Measurements from ENCODE around the gene EARS2. TPM values are rescaled to one million over a fixed set of nuclear protein-coding genes. Genes with fewer than 3 reads are reported as not detected.
"Not testable (repeated sequence)": the region's sequence is repeated elsewhere in the genome, so short reads cannot be mapped to it uniquely, and the experiment has no call there.

Gene EARS2
- total and polyA plus RNA-seq, 9 donors: 13.1 to 20.7 (median 17.9) TPM

DNA sequence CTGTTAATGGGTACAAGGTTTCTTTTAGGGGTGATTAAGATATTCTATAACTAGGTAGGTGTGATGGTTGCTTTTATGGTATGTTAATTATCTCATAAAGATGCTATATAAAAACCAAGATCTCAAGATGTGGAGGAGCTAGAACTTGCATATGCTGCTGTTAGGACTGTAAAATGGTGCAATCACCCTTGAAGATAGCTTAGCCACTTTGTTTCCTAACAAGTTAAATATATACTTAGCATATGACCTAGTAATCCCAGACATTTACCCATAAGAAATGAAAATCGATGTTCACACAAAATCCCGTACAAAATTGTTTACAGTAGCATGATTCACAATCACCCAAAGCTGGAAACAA, 71.9 kb downstream of the EARS2 start:
- DNase-seq: no peak
- H3K27ac ChIP-seq (ENCODE audit: low read length): no peak overlapping the region
- H3K27me3 ChIP-seq (ENCODE audit: control insufficient read depth, insufficient read depth, low read length): no peaks in the 10 kb centered on the region
- 92% methylated on average over 2 of the region's 2 CpGs for WGBS (ENCODE audit: insufficient coverage)
- peaks cover 84% of the 10 kb centered on the region for H3K36me3 ChIP-seq (ENCODE audit: control insufficient read depth, insufficient read depth, low read length)
- no peak overlapping the region for H3K4me3 ChIP-seq (ENCODE audit: low read length)
- H3K4me1 ChIP-seq (ENCODE audit: control insufficient read depth, insufficient read depth, low read length): no peaks in the 10 kb centered on the region
- no peaks in the 10 kb centered on the region for H3K9me3 ChIP-seq (replicated peaks; ENCODE audit: control insufficient read depth, low read depth, low read length)

DNA sequence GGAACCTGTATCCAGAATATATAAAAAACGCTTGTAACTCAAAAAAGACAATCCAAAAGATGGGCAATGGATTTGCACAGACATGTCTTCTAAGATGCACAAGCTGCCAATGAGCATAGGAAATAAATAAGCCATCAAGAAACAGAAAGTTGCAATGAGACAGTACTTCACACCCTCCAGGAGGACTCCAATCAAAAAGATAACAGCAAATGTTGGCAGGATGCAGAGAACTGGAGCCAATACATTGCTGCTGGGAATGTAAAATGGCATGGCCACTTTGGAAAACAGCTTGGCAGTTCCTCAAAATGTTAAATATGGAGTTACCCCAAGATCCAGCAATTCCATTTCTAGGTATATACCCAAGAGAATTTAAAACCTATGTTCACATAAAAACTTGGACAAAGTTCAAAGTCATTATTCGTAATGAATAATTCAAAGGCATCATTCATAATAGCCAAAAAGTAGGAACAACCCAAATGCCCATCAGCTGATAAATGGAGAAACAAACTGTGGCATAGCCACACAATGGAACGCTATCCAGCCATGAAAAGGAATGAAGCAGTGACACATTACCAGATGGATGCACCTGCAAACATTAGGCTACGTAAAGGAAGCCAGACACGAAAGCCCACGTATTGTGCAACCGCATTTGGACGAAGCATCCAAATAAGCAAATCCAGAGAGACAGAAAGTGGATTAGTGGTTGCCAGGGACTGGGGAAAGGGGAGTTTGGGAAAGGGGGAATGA, 72.5 kb downstream of the EARS2 start:
- H3K27me3 ChIP-seq (ENCODE audit: control insufficient read depth, insufficient read depth, low read length): no peaks in the 10 kb centered on the region
- no peaks in the 10 kb centered on the region for H3K4me1 ChIP-seq (ENCODE audit: control insufficient read depth, insufficient read depth, low read length)
- 77% methylated on average over 5 of the region's 8 CpGs for WGBS (ENCODE audit: insufficient coverage)
- H3K27ac ChIP-seq (ENCODE audit: low read length): no peak overlapping the region
- DNase-seq: no peak
- H3K36me3 ChIP-seq (ENCODE audit: control insufficient read depth, insufficient read depth, low read length): peaks cover 86% of the 10 kb centered on the region
- no peaks in the 10 kb centered on the region for H3K9me3 ChIP-seq (replicated peaks; ENCODE audit: control insufficient read depth, low read depth, low read length)
- no peak overlapping the region for H3K4me3 ChIP-seq (ENCODE audit: low read length)

DNA sequence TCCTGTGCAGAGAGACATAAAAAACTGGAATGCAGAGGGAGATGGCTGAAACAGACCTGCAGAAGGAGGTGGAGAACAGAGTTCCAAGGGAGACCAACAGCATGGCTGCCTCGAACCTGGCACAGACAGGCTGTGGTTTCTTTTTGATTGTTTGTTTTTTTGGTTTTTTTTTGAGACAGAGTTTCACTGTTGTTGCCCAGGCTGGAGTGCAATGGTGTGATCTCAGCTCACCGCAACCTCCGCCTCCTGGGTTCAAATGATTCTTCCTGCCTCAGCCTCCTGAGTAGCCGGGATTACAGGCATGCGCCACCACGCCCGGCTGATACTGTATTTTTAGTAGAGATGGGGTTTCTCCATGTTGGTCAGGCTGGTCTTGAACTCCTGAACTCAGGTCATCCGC, 73.7 kb downstream of the EARS2 start:
- WGBS (ENCODE audit: insufficient coverage): 87% methylated on average over 3 of the region's 8 CpGs
- H3K27me3 ChIP-seq (ENCODE audit: control insufficient read depth, insufficient read depth, low read length); H3K9me3 ChIP-seq (replicated peaks; ENCODE audit: control insufficient read depth, low read depth, low read length); H3K4me3 ChIP-seq (ENCODE audit: low read length); H3K4me1 ChIP-seq (ENCODE audit: control insufficient read depth, insufficient read depth, low read length); DNase-seq; H3K27ac ChIP-seq (ENCODE audit: low read length): not testable (repeated sequence)
- H3K36me3 ChIP-seq (ENCODE audit: control insufficient read depth, insufficient read depth, low read length): peaks cover 86% of the 10 kb centered on the region

DNA sequence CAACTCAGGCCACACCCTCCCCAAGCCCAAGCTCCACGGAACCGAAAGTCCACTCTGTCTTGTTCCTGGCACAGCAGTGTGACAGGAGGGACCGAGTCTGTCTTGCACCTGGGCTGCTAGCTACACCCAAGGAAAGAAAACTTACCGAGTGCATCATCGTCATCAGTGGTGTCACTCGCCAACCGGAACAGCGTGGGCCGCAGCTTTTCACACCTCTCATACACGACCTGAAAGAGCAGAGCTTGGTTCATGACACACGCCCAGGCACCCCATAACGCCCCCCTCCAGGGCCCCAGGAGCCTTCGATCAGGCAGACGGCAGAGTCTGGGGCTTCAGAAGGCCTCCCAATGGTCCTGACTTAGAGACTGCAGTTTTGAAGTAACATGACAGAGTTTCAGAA, 74.4 kb downstream of the EARS2 start:
- DNase-seq: no peak
- 93% methylated on average over 10 of the region's 14 CpGs for WGBS (ENCODE audit: insufficient coverage)
- no peaks in the 10 kb centered on the region for H3K9me3 ChIP-seq (replicated peaks; ENCODE audit: control insufficient read depth, low read depth, low read length)

DNA sequence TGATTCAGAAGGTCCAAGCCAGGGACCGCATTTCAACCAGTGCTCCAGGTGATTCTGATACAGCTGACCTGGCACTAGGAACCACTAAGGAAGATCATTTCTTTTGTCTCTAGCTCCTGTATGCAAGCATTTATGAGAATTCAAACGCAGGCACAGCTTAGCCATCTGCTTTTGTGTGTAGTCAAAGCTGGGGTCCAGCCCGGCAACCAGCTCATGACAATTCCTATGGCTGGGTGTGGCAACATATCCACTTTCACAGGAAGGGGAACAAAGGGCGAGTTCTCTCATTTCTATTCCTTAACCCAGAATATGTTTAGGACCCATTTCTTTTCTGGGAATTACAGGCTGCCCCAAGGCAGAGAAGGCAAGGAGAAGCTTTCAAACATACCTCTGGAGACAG, 76.9 kb downstream of the EARS2 start:
- Histone ChIP-seq H3K9me3 (replicated peaks; ENCODE audit: control insufficient read depth, low read depth, low read length) (no peaks in the 10 kb centered on the region), H3K27me3 (ENCODE audit: control insufficient read depth, insufficient read depth, low read length) (no peaks in the 10 kb centered on the region), H3K4me3 (ENCODE audit: low read length) (no peak overlapping the region), H3K36me3 (ENCODE audit: control insufficient read depth, insufficient read depth, low read length) (peaks cover 79% of the 10 kb centered on the region), H3K27ac (ENCODE audit: low read length) (no peak overlapping the region), H3K4me1 (ENCODE audit: control insufficient read depth, insufficient read depth, low read length) (no peaks in the 10 kb centered on the region)
- WGBS (ENCODE audit: insufficient coverage): 95% methylated on average over 2 of the region's 4 CpGs
- DNase-seq: no peak

More for the DNA sequence above, 74.4 kb downstream of the EARS2 start:
- Histone ChIP-seq H3K4me1 (ENCODE audit: control insufficient read depth, insufficient read depth, low read length) (no peaks in the 10 kb centered on the region), H3K27me3 (ENCODE audit: control insufficient read depth, insufficient read depth, low read length) (no peaks in the 10 kb centered on the region), H3K4me3 (ENCODE audit: low read length) (no peak overlapping the region), H3K36me3 (ENCODE audit: control insufficient read depth, insufficient read depth, low read length) (peaks cover 84% of the 10 kb centered on the region), H3K27ac (ENCODE audit: low read length) (no peak overlapping the region)

DNA sequence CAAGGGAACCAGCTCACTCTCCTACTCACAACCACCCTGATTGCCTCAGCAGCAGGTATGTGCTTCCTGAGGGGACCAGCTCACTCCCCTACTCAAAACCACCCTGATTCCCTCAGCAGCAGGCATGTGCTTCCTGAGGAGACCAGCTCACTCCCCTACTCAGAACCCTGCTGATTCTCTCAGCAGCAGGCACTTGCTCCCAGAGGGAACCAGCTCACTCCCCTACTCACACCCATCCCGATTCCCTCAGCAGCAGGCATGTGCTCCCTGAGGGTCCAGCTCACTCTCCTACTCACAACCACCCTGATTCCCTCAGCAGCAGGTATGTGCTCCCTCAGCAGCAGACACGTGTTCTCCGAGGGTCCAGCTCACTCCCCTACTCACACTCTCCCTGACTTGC, 78.0 kb downstream of the EARS2 start:
- H3K9me3 ChIP-seq (replicated peaks; ENCODE audit: control insufficient read depth, low read depth, low read length): no peaks in the 10 kb centered on the region
- peaks cover 83% of the 10 kb centered on the region for H3K36me3 ChIP-seq (ENCODE audit: control insufficient read depth, insufficient read depth, low read length)
- H3K4me1 ChIP-seq (ENCODE audit: control insufficient read depth, insufficient read depth, low read length): no peaks in the 10 kb centered on the region
- no peak overlapping the region for H3K4me3 ChIP-seq (ENCODE audit: low read length)
- no peak for DNase-seq
- no peak overlapping the region for H3K27ac ChIP-seq (ENCODE audit: low read length)
- H3K27me3 ChIP-seq (ENCODE audit: control insufficient read depth, insufficient read depth, low read length): no peaks in the 10 kb centered on the region
- 90% methylated on average over 3 of the region's 3 CpGs for WGBS (ENCODE audit: insufficient coverage)

DNA sequence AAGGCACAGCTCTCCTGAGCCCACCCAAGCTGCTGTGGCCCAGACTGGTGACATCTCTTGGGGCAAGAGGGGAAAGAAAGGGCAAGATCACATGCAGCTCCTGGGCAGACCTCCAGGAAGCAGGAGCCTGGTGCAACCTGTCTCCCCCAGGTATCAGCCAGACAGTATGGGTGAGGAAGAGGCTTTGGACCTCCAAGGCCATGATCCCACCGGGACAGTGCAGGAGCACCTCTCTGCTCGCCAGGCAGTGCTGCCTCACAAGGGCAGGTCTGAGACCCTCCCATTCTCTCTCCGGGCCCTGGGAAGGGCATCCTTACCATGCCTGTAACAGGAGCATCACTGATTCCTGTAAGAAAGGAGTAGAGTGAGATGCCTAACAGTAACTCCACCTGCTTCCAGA, 78.6 kb downstream of the EARS2 start:
- no peaks in the 10 kb centered on the region for H3K9me3 ChIP-seq (replicated peaks; ENCODE audit: control insufficient read depth, low read depth, low read length)
- no peak overlapping the region for H3K27ac ChIP-seq (ENCODE audit: low read length)
- H3K4me1 ChIP-seq (ENCODE audit: control insufficient read depth, insufficient read depth, low read length): no peaks in the 10 kb centered on the region
- peaks cover 87% of the 10 kb centered on the region for H3K36me3 ChIP-seq (ENCODE audit: control insufficient read depth, insufficient read depth, low read length)
- WGBS (ENCODE audit: insufficient coverage): 100% methylated on average over 2 of the region's 3 CpGs
- H3K4me3 ChIP-seq (ENCODE audit: low read length): no peak overlapping the region
- no peak for DNase-seq
- H3K27me3 ChIP-seq (ENCODE audit: control insufficient read depth, insufficient read depth, low read length): no peaks in the 10 kb centered on the region

DNA sequence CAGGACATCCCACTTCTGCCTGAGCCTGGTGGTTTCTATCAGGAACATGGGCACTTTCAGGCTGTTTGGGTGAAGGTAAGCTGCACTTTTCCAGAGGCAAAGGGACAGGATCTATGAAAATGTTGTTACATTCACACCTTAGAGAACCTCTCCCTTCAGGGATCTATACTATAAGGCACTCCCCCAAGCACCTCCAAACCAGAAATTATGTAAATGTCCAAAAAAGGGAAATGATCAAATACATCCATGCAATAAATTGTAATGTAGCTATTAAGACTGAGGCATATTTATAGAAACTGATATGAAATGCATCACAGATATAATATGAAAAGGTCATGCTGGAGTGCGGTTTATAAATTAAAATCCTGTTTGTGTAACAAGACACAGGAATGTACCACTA, 80.9 kb downstream of the EARS2 start:
- Histone ChIP-seq H3K4me1 (ENCODE audit: control insufficient read depth, insufficient read depth, low read length) (no peaks in the 10 kb centered on the region), H3K27ac (ENCODE audit: low read length) (no peak overlapping the region), H3K36me3 (ENCODE audit: control insufficient read depth, insufficient read depth, low read length) (peaks cover 80% of the 10 kb centered on the region), H3K9me3 (replicated peaks; ENCODE audit: control insufficient read depth, low read depth, low read length) (no peaks in the 10 kb centered on the region), H3K4me3 (ENCODE audit: low read length) (no peak overlapping the region), H3K27me3 (ENCODE audit: control insufficient read depth, insufficient read depth, low read length) (no peaks in the 10 kb centered on the region)
- no CpG with 5 or more reads among the region's 1 CpG for WGBS (ENCODE audit: insufficient coverage)
- no peak for DNase-seq

Other genes with a start within 250 kb of the EARS2 start
- gene COG7, start 104.2 kb downstream of the EARS2 start, total RNA-seq: 12.3 TPM
- gene COG7, start 104.2 kb downstream of the EARS2 start, polyA plus RNA-seq (ENCODE audit: insufficient read depth in 1 of 8, insufficient read length in 8 of 8, low replicate concordance in 1 of 8): 10 to 100 TPM; 10.6 to 20.8 (median 12.6) TPM
- gene GGA2, start 46.9 kb downstream of the EARS2 start, total RNA-seq: 46.3 TPM
- 100 to 1,000 TPM in 5 of 8 donors, 10 to 100 TPM in 3; 79.4 to 120 (median 105) TPM for gene GGA2, start 46.9 kb downstream of the EARS2 start, polyA plus RNA-seq (ENCODE audit: insufficient read depth in 1 of 8, insufficient read length in 8 of 8, low replicate concordance in 1 of 8)
- gene UBFD1, start 377 bp upstream of the EARS2 start, total RNA-seq: 44.2 TPM
- gene UBFD1, start 377 bp upstream of the EARS2 start, polyA plus RNA-seq (ENCODE audit: insufficient read depth in 1 of 8, insufficient read length in 8 of 8, low replicate concordance in 1 of 8): 10 to 100 TPM; 47.9 to 75.2 (median 64.0) TPM
- gene NDUFAB1, start 39.0 kb upstream of the EARS2 start, total RNA-seq: 132 TPM
- 100 to 1,000 TPM in 3 of 8 donors, 10 to 100 TPM in 5; 85.5 to 106 (median 96.8) TPM for gene NDUFAB1, start 39.0 kb upstream of the EARS2 start, polyA plus RNA-seq (ENCODE audit: insufficient read depth in 1 of 8, insufficient read length in 8 of 8, low replicate concordance in 1 of 8)
- gene PALB2, start 84.0 kb upstream of the EARS2 start, total RNA-seq: 8.0 TPM
- gene PALB2, start 84.0 kb upstream of the EARS2 start, polyA plus RNA-seq (ENCODE audit: insufficient read depth in 1 of 8, insufficient read length in 8 of 8, low replicate concordance in 1 of 8): 10 to 100 TPM in 4 of 8 donors, 1 to 10 TPM in 4; 8.3 to 11.2 (median 9.8) TPM
- 33.6 TPM for gene DCTN5, start 84.1 kb upstream of the EARS2 start, total RNA-seq
- 10 to 100 TPM; 33.2 to 47.3 (median 42.2) TPM for gene DCTN5, start 84.1 kb upstream of the EARS2 start, polyA plus RNA-seq (ENCODE audit: insufficient read depth in 1 of 8, insufficient read length in 8 of 8, low replicate concordance in 1 of 8)
- 4.6 TPM for gene PLK1, start 121.5 kb upstream of the EARS2 start, total RNA-seq
- gene PLK1, start 121.5 kb upstream of the EARS2 start, polyA plus RNA-seq (ENCODE audit: insufficient read depth in 1 of 8, insufficient read length in 8 of 8, low replicate concordance in 1 of 8): 10 to 100 TPM; 10.7 to 18.6 (median 15.4) TPM
- gene ERN2, start 155.9 kb upstream of the EARS2 start, total RNA-seq: 0.04 TPM
- under 1 TPM; 0.05 to 0.28 (median 0.10) TPM for gene ERN2, start 155.9 kb upstream of the EARS2 start, polyA plus RNA-seq (ENCODE audit: insufficient read depth in 1 of 8, insufficient read length in 8 of 8, low replicate concordance in 1 of 8)
- gene CHP2, start 197.7 kb upstream of the EARS2 start, total RNA-seq: 0.04 TPM
- 10 to 100 TPM in 1 of 8 donors, 1 to 10 TPM in 2, under 1 TPM in 5; 0.07 to 10.4 (median 0.27) TPM for gene CHP2, start 197.7 kb upstream of the EARS2 start, polyA plus RNA-seq (ENCODE audit: insufficient read depth in 1 of 8, insufficient read length in 8 of 8, low replicate concordance in 1 of 8)

All from muscle of leg (tissue), 11 donors.